Measurements from ENCODE around the gene AFTPH. TPM values are rescaled to one million over a fixed set of nuclear protein-coding genes. Genes with fewer than 3 reads are reported as not detected.

Gene AFTPH
- total RNA-seq, 1 experiment from 2014 or later, result 13.5 TPM

DNA sequence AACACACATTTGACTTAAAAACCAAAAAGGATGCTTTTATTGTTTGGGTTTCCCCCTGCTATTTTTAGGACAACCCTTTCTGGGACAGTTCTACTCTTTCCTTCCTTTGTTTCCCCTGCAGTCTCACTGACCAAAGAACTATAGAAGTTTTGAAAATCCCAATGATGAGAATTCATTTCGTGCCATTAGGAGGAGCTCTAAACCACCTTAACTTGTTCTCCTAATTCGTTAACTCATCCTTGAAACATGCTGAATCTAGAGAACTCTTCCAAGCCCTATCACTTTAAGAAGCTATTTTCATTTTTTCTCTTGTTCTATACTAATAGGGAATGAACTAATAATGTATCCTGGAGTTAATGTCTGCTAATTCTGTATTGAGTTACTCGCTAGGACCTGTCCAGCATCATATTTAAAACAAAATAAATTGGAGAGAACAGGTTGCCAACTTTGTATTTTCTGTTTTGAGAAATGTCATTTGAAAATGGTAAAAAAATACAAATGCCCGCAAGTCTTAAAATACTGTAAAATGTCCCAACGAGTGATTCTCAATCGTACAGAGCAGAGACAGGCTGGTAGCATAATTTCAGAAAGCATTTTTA lies 62.9 kb downstream of the AFTPH start:
- H3K14ac ChIP-seq (ENCODE audit: insufficient read depth, low read length), result no peak overlapping the region
- H3K27ac ChIP-seq (ENCODE audit: insufficient read length, low read depth, low read length), result no peak overlapping the region
- no peak overlapping the region for H3K18ac ChIP-seq (ENCODE audit: insufficient read length, low read depth, low read length)
- no peak for DNase-seq
- no peaks in the 10 kb centered on the region for H3K27me3 Mint-ChIP-seq (ENCODE audit: low read depth)
- no peak overlapping the region for H2AFZ ChIP-seq (ENCODE audit: low read length)
- H3K4me1 Mint-ChIP-seq, result 0 out of 4 replicates have a peak, but pooled peaks cover 0 to 6% of the 10 kb centered on the region in 2 experiments
- H4K5ac ChIP-seq (ENCODE audit: insufficient read length, low read depth, low read length), result no peak overlapping the region
- no CpG with 5 or more reads among the region's 6 CpGs for WGBS (ENCODE audit: extremely low coverage, insufficient read length, low lambda C conversion rate)
- no peak overlapping the region for H2AK5ac ChIP-seq (ENCODE audit: insufficient read length, low read length)
- H3K4me2 ChIP-seq (ENCODE audit: insufficient read depth, insufficient read length, low read length), result no peak overlapping the region
- H3K4me3 Mint-ChIP-seq, result no peak overlapping the region
- H2BK120ac ChIP-seq (ENCODE audit: low read depth, low read length, poor library complexity, severe bottlenecking), result no peak overlapping the region
- no peak overlapping the region for H3K56ac ChIP-seq (ENCODE audit: insufficient read length, low read depth, low read length)
- H3K36me3 Mint-ChIP-seq (ENCODE audit: insufficient read depth in 1 of 3, low read depth in 3 of 3), result peaks cover 0 to 21% (median 12%) of the 10 kb centered on the region in 3 experiments; a peak in 5 of 7 replicates
- no peak overlapping the region for H3K9ac ChIP-seq (ENCODE audit: extremely low read depth, insufficient read length, low read length)
- 0 out of 7 replicates have a peak overlapping the region, but pooled peaks of 1 of the 3 experiments have one; percentile 65 for H3K27ac Mint-ChIP-seq
- H2BK20ac ChIP-seq (ENCODE audit: low read depth, low read length, poor library complexity, severe bottlenecking), result no peak overlapping the region
- H3K23me2 ChIP-seq (ENCODE audit: insufficient read length, low read depth, low read length, poor library complexity, severe bottlenecking), result no peaks in the 10 kb centered on the region
- H3K23ac ChIP-seq (ENCODE audit: insufficient read length, low read depth, low read length), result no peak overlapping the region
- H3K9me3 ChIP-seq (ENCODE audit: control insufficient read depth, low read depth, low read length), result no peaks in the 10 kb centered on the region
- no peaks in the 10 kb centered on the region for H3K79me1 ChIP-seq (ENCODE audit: insufficient read depth, low read depth, low read length, poor library complexity, severe bottlenecking)
- no peak overlapping the region for H2BK5ac ChIP-seq (ENCODE audit: insufficient read length, low read length)
- no peaks in the 10 kb centered on the region for H3K79me2 ChIP-seq (ENCODE audit: insufficient read depth, low read length)
- H4K91ac ChIP-seq (ENCODE audit: insufficient read length, low read depth, low read length), result no peak overlapping the region
- no peak overlapping the region for H2BK12ac ChIP-seq (ENCODE audit: insufficient read length, low read depth, low read length)
- no peak overlapping the region for H4K8ac ChIP-seq (replicated peaks; ENCODE audit: insufficient read length, low read depth, low read length)
- no peak overlapping the region for H3K4ac ChIP-seq (ENCODE audit: low read depth, low read length)
- TF ChIP-seq CTCF (conservative IDR thresholded peaks at IDR 0.05), result peak; percentile 75
- H2BK15ac ChIP-seq (ENCODE audit: low read depth, low read length), result no peak overlapping the region
- no peaks in the 10 kb centered on the region for H3K9me3 Mint-ChIP-seq
- no peaks in the 10 kb centered on the region for H3K4me1 ChIP-seq (ENCODE audit: insufficient read depth, low read length)
- H3K27me3 ChIP-seq (ENCODE audit: insufficient read depth, low read length), result no peaks in the 10 kb centered on the region
- H4K20me1 ChIP-seq (ENCODE audit: control insufficient read depth, insufficient read depth, insufficient read length), result peaks cover 4% of the 10 kb centered on the region
- H3T11ph ChIP-seq (ENCODE audit: low read length), result no peak overlapping the region

Measured in H9 (cell line).